Measurements from ENCODE around the gene OSBP2.

Gene OSBP2

GRCh38 chr22:30933457-30933856, 238.8 kb downstream of the OSBP2 start:
- Histone ChIP-seq H2BK120ac (ENCODE audit: low read depth, low read length) (no peak overlapping the region), H3K79me1 (replicated peaks; ENCODE audit: low read length, poor library complexity, severe bottlenecking) (peaks cover 31% of the 10 kb centered on the region), H3K4ac (ENCODE audit: low read depth in 1 of 2, low read length in 2 of 2) (no peak overlapping the region), H3K9ac (ENCODE audit: low read length) (no peak overlapping the region), H2AK5ac (ENCODE audit: low read length, severe bottlenecking) (no peak overlapping the region), H3K9me3 (ENCODE audit: control insufficient read depth, low read length) (no peaks in the 10 kb centered on the region), H3K4me3 (ENCODE audit: insufficient read depth in 1 of 2, low read depth in 1 of 2, low read length in 2 of 2) (no peak overlapping the region), H3K23ac (ENCODE audit: low read length in 2 of 2) (no peak overlapping the region), H3K27me3 (ENCODE audit: control insufficient read depth in 1 of 2, insufficient read depth in 1 of 2, low read length in 2 of 2) (no peaks in the 10 kb centered on the region), H3K27ac (ENCODE audit: low read length, poor library complexity, severe bottlenecking) (no peak overlapping the region), H2BK12ac (ENCODE audit: low read length in 2 of 2) (no peak overlapping the region), H2BK5ac (ENCODE audit: low read depth, low read length, poor library complexity, severe bottlenecking) (no peak overlapping the region), H4K91ac (ENCODE audit: low read length) (no peak overlapping the region), H3K14ac (ENCODE audit: low read length in 2 of 2) (no peak overlapping the region), H3K4me2 (ENCODE audit: low read length, poor library complexity, severe bottlenecking) (no peak overlapping the region), H3K36me3 (ENCODE audit: control insufficient read depth in 1 of 2, insufficient read depth in 2 of 2, low read depth in 1 of 2, low read length in 2 of 2) (peaks cover 72 to 98% of the 10 kb centered on the region in 2 experiments), H2AFZ (ENCODE audit: low read depth, low read length) (no peak overlapping the region), H2BK15ac (ENCODE audit: low read depth, poor library complexity, severe bottlenecking) (no peak overlapping the region), H3K4me1 (ENCODE audit: control insufficient read depth, insufficient read depth, low read depth, low read length) (no peaks in the 10 kb centered on the region), H4K8ac (ENCODE audit: low read length) (no peak overlapping the region), H3K18ac (ENCODE audit: low read depth in 1 of 2, low read length in 2 of 2) (no peak overlapping the region)
- 95% methylated on average over 7 of the region's 7 CpGs for WGBS
- no peak for DNase-seq

- H3K4me2 ChIP-seq (ENCODE audit: low read length, poor library complexity, severe bottlenecking): no peak overlapping the region
- no peak overlapping the region for H4K8ac ChIP-seq (ENCODE audit: low read length)
- no peak overlapping the region for H2BK120ac ChIP-seq (ENCODE audit: low read depth, low read length)
- H3K27ac ChIP-seq (ENCODE audit: low read length, poor library complexity, severe bottlenecking): no peak overlapping the region
- H3K4me1 ChIP-seq (ENCODE audit: control insufficient read depth, insufficient read depth, low read depth, low read length): no peaks in the 10 kb centered on the region
- no peak overlapping the region for H2AK5ac ChIP-seq (ENCODE audit: low read length, severe bottlenecking)
- H3K23ac ChIP-seq (ENCODE audit: low read length in 2 of 2): no peak overlapping the region
- H3K4me3 ChIP-seq (ENCODE audit: insufficient read depth in 1 of 2, low read depth in 1 of 2, low read length in 2 of 2): no peak overlapping the region
- no peak overlapping the region for H3K9ac ChIP-seq (ENCODE audit: low read length)
- no peak overlapping the region for H4K91ac ChIP-seq (ENCODE audit: low read length)
- no peak overlapping the region for H2AFZ ChIP-seq (ENCODE audit: low read depth, low read length)
- no peak overlapping the region for H3K14ac ChIP-seq (ENCODE audit: low read length in 2 of 2)
- no peak overlapping the region for H2BK15ac ChIP-seq (ENCODE audit: low read depth, poor library complexity, severe bottlenecking)
- peaks cover 32% of the 10 kb centered on the region for H3K79me1 ChIP-seq (replicated peaks; ENCODE audit: low read length, poor library complexity, severe bottlenecking)
- DNase-seq: no peak
- 98% methylated on average over 7 of the region's 8 CpGs for WGBS
- no peaks in the 10 kb centered on the region for H3K9me3 ChIP-seq (ENCODE audit: control insufficient read depth, low read length)
- no peak overlapping the region for H3K18ac ChIP-seq (ENCODE audit: low read depth in 1 of 2, low read length in 2 of 2)
- H2BK5ac ChIP-seq (ENCODE audit: low read depth, low read length, poor library complexity, severe bottlenecking): no peak overlapping the region
- H3K27me3 ChIP-seq (ENCODE audit: control insufficient read depth in 1 of 2, insufficient read depth in 1 of 2, low read length in 2 of 2): no peaks in the 10 kb centered on the region
- H3K4ac ChIP-seq (ENCODE audit: low read depth in 1 of 2, low read length in 2 of 2): no peak overlapping the region
- H3K36me3 ChIP-seq (ENCODE audit: control insufficient read depth in 1 of 2, insufficient read depth in 2 of 2, low read depth in 1 of 2, low read length in 2 of 2): peaks cover 72 to 96% of the 10 kb centered on the region in 2 experiments
- H2BK12ac ChIP-seq (ENCODE audit: low read length in 2 of 2): no peak overlapping the region
Observed at GRCh38 chr22:30934053-30934452, 239.4 kb downstream of the OSBP2 start.

DNA sequence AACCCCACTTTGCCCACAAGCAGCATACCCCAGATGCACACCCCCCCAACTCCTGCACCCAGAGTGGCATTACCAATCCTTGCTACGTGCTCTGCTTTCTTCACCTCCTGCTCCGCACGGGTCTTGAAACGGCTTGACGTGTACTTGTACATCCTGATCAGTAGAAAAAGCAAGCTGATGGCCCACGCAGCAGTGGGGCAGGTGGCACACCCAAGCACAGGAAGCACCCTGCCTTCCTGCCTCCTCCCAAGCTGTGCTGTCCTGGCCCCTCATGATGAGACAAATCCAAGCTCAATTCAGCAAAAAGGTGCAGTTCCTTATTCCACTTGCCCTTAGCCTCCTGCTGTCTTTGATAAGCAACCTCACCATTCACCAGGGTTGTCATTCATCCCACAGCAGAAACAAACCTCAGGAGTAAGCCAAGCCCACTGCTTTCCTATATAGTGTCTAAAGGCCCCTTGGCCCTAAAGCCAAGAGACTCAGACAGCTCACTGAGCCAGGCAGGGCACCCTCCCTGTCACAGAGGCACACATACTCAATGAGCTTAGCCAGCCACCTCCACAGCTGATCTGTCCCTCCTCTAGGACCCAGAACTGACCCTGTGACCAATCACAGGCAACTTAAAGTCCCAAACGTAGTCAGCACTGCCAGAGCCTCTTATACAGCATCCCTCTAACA, 246.2 kb downstream of the OSBP2 start:
- H2BK12ac ChIP-seq (ENCODE audit: low read length in 2 of 2): no peak overlapping the region
- no peak overlapping the region for H3K14ac ChIP-seq (ENCODE audit: low read length in 2 of 2)
- no peak overlapping the region for H2AFZ ChIP-seq (ENCODE audit: low read depth, low read length)
- H3K27me3 ChIP-seq (ENCODE audit: control insufficient read depth in 1 of 2, insufficient read depth in 1 of 2, low read length in 2 of 2): no peaks in the 10 kb centered on the region
- no peak overlapping the region for H2BK120ac ChIP-seq (ENCODE audit: low read depth, low read length)
- H2AK5ac ChIP-seq (ENCODE audit: low read length, severe bottlenecking): no peak overlapping the region
- 94% methylated on average over 7 of the region's 7 CpGs for WGBS
- H2BK15ac ChIP-seq (ENCODE audit: low read depth, poor library complexity, severe bottlenecking): no peak overlapping the region
- H2BK5ac ChIP-seq (ENCODE audit: low read depth, low read length, poor library complexity, severe bottlenecking): no peak overlapping the region
- no peak overlapping the region for H3K18ac ChIP-seq (ENCODE audit: low read depth in 1 of 2, low read length in 2 of 2)
- DNase-seq: no peak
- no peaks in the 10 kb centered on the region for H3K9me3 ChIP-seq (ENCODE audit: control insufficient read depth, low read length)
- no peak overlapping the region for H3K4ac ChIP-seq (ENCODE audit: low read depth in 1 of 2, low read length in 2 of 2)
- no peak overlapping the region for H4K8ac ChIP-seq (ENCODE audit: low read length)
- H3K36me3 ChIP-seq (ENCODE audit: control insufficient read depth in 1 of 2, insufficient read depth in 2 of 2, low read depth in 1 of 2, low read length in 2 of 2): peaks cover 77 to 98% of the 10 kb centered on the region in 2 experiments
- H3K4me2 ChIP-seq (ENCODE audit: low read length, poor library complexity, severe bottlenecking): no peak overlapping the region
- peaks cover 36% of the 10 kb centered on the region for H3K79me1 ChIP-seq (replicated peaks; ENCODE audit: low read length, poor library complexity, severe bottlenecking)
- no peaks in the 10 kb centered on the region for H3K4me1 ChIP-seq (ENCODE audit: control insufficient read depth, insufficient read depth, low read depth, low read length)
- H4K91ac ChIP-seq (ENCODE audit: low read length): no peak overlapping the region
- no peak overlapping the region for H3K27ac ChIP-seq (ENCODE audit: low read length, poor library complexity, severe bottlenecking)
- no peak overlapping the region for H3K9ac ChIP-seq (ENCODE audit: low read length)
- H3K4me3 ChIP-seq (ENCODE audit: insufficient read depth in 1 of 2, low read depth in 1 of 2, low read length in 2 of 2): no peak overlapping the region
- no peak overlapping the region for H3K23ac ChIP-seq (ENCODE audit: low read length in 2 of 2)

- Histone ChIP-seq H4K91ac (ENCODE audit: low read length) (no peak overlapping the region), H3K4me3 (ENCODE audit: insufficient read depth in 1 of 2, low read depth in 1 of 2, low read length in 2 of 2) (no peak overlapping the region), H3K23ac (ENCODE audit: low read length in 2 of 2) (no peak overlapping the region), H3K9me3 (ENCODE audit: control insufficient read depth, low read length) (no peaks in the 10 kb centered on the region), H4K8ac (ENCODE audit: low read length) (no peak overlapping the region), H3K18ac (ENCODE audit: low read depth in 1 of 2, low read length in 2 of 2) (no peak overlapping the region), H2AFZ (ENCODE audit: low read depth, low read length) (no peak overlapping the region), H2AK5ac (ENCODE audit: low read length, severe bottlenecking) (no peak overlapping the region), H3K79me1 (replicated peaks; ENCODE audit: low read length, poor library complexity, severe bottlenecking) (peaks cover 38% of the 10 kb centered on the region), H2BK12ac (ENCODE audit: low read length in 2 of 2) (no peak overlapping the region), H3K4me2 (ENCODE audit: low read length, poor library complexity, severe bottlenecking) (no peak overlapping the region), H3K14ac (ENCODE audit: low read length in 2 of 2) (no peak overlapping the region), H2BK15ac (ENCODE audit: low read depth, poor library complexity, severe bottlenecking) (no peak overlapping the region), H3K9ac (ENCODE audit: low read length) (no peak overlapping the region), H2BK120ac (ENCODE audit: low read depth, low read length) (no peak overlapping the region), H3K4me1 (ENCODE audit: control insufficient read depth, insufficient read depth, low read depth, low read length) (no peaks in the 10 kb centered on the region), H3K4ac (ENCODE audit: low read depth in 1 of 2, low read length in 2 of 2) (no peak overlapping the region), H3K27ac (ENCODE audit: low read length, poor library complexity, severe bottlenecking) (no peak overlapping the region), H3K36me3 (ENCODE audit: control insufficient read depth in 1 of 2, insufficient read depth in 2 of 2, low read depth in 1 of 2, low read length in 2 of 2) (peaks cover 79 to 98% of the 10 kb centered on the region in 2 experiments), H2BK5ac (ENCODE audit: low read depth, low read length, poor library complexity, severe bottlenecking) (no peak overlapping the region), H3K27me3 (ENCODE audit: control insufficient read depth in 1 of 2, insufficient read depth in 1 of 2, low read length in 2 of 2) (no peaks in the 10 kb centered on the region)
- 97% methylated on average over 11 of the region's 11 CpGs for WGBS
- DNase-seq: no peak
Observed at GRCh38 chr22:30941363-30941740, 246.7 kb downstream of the OSBP2 start.
